GM12865 (cell line): ENCODE results near the gene CCDC148.
"Not testable (repeated sequence)": the region's sequence is repeated elsewhere in the genome, so short reads cannot be mapped to it uniquely, and the experiment has no call there.

ENCODE experiments used
- DNase-seq: peaks from one replicate; pipeline ENCODE4 v3.0.0; 2010; ENCODE audit warnings: low read depth
- H3K4me3 ChIP-seq: 2 replicates; pipeline ENCODE4 v1.5.1; 2011; ENCODE audit warnings: mild to moderate bottlenecking, low read depth, low read length, control low read depth
- TF ChIP-seq, protein P1 (sequence below): IDR thresholded peaks from 2 replicates; pipeline ENCODE4 v1.5.1; 2011; ENCODE audit warnings: low read length, control low read depth, low read depth, inconsistent platforms; ENCODE audit not compliant: insufficient read depth; ENCODE audit errors: missing control alignments

Gene CCDC148

DNA sequence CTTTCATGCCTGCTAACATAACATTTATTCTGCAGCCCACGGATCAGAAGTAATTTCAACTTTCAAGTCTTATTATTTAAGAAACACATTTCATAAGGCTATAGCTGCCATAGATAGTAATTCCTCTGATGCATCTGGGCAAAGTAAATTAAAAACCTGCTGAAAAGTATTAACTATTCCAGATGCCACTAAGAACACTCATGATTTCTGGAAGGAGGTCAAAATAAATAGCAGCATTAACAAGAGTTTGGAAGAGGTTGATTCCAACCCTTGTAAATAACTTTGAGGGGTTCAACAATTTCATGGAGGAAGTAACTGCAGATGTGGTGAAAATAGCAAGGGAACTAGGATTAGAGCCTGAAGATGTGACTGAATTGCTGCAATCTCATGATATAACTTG, 77.6 kb downstream of the CCDC148 start:
- H3K4me3 ChIP-seq, result no peak overlapping the region
- TF ChIP-seq, protein P1, sequence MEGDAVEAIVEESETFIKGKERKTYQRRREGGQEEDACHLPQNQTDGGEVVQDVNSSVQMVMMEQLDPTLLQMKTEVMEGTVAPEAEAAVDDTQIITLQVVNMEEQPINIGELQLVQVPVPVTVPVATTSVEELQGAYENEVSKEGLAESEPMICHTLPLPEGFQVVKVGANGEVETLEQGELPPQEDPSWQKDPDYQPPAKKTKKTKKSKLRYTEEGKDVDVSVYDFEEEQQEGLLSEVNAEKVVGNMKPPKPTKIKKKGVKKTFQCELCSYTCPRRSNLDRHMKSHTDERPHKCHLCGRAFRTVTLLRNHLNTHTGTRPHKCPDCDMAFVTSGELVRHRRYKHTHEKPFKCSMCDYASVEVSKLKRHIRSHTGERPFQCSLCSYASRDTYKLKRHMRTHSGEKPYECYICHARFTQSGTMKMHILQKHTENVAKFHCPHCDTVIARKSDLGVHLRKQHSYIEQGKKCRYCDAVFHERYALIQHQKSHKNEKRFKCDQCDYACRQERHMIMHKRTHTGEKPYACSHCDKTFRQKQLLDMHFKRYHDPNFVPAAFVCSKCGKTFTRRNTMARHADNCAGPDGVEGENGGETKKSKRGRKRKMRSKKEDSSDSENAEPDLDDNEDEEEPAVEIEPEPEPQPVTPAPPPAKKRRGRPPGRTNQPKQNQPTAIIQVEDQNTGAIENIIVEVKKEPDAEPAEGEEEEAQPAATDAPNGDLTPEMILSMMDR, result no peak
- no peak for DNase-seq

DNA sequence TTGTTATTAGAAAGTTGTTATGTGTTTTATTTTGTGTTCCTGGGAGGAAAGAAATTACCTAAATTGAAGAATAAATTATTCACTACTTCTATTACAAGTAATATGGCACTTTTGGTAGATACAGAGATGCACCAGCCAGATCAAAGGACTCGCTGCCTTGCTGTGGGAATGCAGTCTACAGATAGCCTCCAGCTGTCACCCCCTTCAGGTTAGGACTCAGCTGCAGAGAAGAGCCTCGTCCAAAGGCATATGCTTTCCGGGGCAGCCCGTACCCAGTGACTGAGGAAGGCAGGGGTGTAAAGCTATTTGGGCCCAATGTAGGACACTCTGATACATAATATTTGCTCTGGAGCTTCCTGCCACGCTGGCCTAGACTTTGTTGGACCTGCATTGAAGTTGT, 90.2 kb downstream of the CCDC148 start:
- TF ChIP-seq, protein P1, result no peak
- no peak overlapping the region for H3K4me3 ChIP-seq
- DNase-seq, result no peak

GRCh38 chr2:158359846-158360245, 96.7 kb downstream of the CCDC148 start:
- TF ChIP-seq, protein P1, result no peak
- peak; percentile 52 for DNase-seq
- no peak overlapping the region for H3K4me3 ChIP-seq

DNA sequence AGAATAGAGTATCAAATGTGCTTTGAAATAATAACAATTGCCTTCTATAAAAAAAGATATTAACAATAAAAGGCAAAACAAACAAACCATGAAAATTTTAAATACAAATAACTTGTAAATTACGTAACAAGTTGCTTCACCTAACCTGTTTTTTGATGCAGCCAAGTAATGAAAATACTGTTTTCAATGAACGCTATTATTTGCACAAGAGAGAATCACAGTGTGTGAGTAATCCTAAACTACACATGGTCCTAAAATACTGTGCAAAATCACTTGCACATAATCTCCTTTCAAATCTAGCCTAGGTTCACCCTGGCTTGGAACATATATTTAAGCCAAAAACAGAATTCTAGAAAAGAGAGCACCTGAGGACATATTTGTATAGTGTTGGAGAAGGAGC, 98.9 kb downstream of the CCDC148 start:
- TF ChIP-seq, protein P1, result no peak
- no peak overlapping the region for H3K4me3 ChIP-seq
- DNase-seq, result no peak

GRCh38 chr2:158357122-158357521, 99.4 kb downstream of the CCDC148 start:
- DNase-seq, result no peak
- TF ChIP-seq, protein P1, result no peak
- no peak overlapping the region for H3K4me3 ChIP-seq

DNA sequence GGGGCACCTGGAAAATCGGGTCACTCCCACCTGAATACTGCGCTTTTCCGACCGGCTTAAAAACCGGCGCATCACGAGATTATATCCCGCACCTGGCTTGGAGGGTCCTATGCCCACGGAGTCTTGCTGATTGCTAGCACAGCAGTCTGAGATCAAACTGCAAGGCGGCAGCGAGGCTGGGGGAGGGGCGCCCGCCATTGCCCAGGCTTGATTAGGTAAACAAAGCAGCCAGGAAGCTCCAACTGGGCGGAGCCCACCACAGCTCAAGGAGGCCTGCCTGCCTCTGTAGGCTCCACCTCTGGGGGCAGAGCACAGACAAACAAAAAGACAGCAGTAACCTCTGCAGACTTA, 105.1 kb downstream of the CCDC148 start:
- H3K4me3 ChIP-seq, DNase-seq: not testable (repeated sequence)

- not testable (repeated sequence) for DNase-seq, H3K4me3 ChIP-seq
Observed at GRCh38 chr2:158350751-158351465, 105.6 kb downstream of the CCDC148 start.

GRCh38 chr2:158346032-158346431, 110.5 kb downstream of the CCDC148 start:
- TF ChIP-seq, protein P1, result no peak
- H3K4me3 ChIP-seq, result no peak overlapping the region
- DNase-seq, result no peak
